Right kidney (tissue), 1 donor: Measurements from ENCODE around the gene KRIT1.
A peak's percentile ranks its signal among the peaks of the same experiment; 100 is the strongest.
"Not testable (repeated sequence)": the region's sequence is repeated elsewhere in the genome, so short reads cannot be mapped to it uniquely, and the experiment has no call there.

Experiments
- DNase-seq: peaks from one replicate; pipeline ENCODE4 v3.0.0-alpha.2; 2016

Gene KRIT1

GRCh38 chr7:92251181-92251580 lies 5.5 kb upstream of the KRIT1 start:
- DNase-seq: no peak

DNA sequence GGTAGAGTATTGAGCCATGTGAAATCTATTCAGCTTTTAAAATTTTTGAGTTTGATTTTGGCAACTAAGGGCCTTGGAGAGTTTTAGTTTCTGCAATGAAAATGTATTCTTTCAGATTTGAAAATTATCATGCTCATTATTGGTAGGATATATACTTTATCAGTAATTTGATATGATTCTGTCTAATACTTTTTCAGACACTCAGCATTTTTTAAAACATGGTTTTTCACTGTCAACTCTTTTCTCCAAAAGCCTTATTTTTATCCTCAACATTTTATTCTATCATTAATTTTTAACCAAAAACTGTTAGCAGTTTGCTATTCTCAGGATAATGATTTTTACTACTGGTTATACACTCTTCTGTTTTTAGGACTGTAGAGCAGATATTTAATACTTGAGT lies 4.9 kb upstream of the KRIT1 start:
- DNase-seq: no peak

DNA sequence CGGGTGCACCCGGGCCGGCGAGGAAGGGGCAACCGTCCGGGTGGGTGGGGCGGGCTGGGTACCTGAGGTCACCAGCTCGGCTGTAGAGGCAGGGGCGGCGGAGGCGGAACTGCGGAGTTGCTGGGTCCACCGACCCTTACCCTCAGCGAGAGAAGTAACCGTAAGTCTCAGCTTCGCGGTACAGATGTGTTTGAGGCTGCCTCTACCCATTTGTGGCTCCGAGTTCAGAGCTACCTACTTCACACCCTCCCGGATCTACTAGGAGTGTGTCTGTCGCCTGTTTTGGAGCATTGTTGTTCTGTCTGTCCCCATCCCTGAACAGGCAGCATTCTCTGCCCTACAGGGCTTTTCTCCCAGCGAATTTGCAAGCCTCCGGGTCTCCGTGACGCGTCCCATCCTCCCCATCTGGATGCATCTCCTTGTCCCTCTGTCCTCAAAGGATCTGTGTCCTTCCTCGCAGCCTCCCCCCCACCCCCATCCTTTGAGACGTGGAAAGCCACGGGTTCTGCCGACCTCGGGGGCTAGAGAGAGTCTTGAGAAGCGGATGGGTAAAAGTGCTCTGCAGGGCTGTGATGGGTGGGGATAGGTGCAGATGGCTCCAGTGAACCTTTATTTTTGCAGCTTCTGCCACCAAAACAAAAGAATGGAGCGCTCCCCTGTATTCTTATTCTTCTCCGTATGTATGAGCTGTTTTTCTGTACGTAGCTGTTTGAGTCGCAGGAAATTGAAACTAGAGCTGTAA lies 817 bp upstream of the KRIT1 start:
- DNase-seq: peak; percentile 82

DNA sequence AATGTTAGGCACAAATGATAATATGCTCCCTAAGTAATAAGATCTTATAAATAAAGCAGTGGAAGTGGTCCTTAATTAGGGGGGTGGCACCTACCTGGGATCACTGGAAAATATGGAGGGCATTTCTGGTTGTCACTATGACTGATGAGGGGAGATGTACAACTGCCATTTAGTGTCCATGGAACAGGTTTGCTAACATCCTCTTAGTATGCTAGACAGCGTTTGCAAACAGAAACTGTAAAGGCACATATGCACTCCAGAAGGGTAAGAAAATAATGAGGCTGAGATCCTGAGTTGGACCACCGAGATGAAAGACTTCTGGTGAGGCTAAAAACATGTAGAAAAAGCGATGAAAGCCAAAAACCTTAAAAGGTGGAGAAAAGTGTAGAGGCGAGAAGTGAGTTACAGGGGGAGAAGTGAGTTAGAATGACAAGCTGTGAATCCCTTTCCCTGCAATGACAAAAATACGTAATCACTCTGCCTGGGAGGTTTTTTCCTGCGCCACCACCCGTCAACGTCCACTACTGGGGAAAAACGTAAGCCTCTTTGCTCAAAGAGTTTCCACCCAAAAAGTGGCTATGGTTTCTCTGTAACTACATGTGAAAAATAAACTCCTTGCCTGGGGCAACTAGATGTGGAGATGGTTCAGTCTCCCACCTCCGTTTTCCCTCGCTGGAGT lies 767 bp downstream of the KRIT1 start:
- no peak for DNase-seq

GRCh38 chr7:92242972-92243371 lies 2.7 kb downstream of the KRIT1 start:
- no peak for DNase-seq

DNA sequence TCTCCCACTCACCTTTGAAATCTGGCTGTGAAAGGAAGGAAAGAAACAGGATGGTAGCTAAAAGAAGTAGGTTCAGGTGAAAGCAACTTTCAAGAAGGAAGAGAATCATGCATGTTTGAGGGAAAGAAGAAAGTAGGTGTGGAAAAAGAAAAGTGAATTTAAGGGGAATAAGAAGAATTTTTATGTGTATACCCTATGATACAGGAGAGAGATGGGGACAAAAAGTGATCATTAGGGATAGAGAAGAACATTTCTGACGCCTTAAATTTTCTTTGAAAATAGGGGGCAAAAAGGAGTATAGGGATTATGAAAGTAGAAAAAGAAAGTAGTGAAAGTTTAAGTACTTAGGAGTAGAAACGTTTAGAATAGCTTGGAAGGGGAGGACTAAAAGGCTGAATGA lies 15.2 kb downstream of the KRIT1 start:
- no peak for DNase-seq

DNA sequence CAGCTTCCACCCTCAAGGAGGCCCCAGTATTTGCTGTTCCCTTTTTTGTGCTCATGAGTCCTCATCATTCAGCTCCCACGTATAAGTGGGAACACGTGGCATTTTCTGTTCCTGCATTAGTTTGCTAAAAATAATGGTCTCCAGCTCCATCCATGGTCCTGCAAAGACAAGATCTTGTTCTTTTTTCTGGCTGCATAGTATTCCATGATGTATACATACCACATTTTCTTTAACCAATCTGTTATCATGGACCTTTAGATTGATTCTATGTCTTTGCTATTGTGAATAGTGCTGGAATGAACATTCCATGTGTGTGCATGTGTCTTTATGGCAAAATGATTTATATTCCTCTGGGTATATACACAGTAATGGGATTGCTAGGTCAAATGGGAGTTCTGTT lies 17.0 kb downstream of the KRIT1 start:
- DNase-seq: no peak

GRCh38 chr7:92228100-92228499 lies 17.6 kb downstream of the KRIT1 start:
- no peak for DNase-seq

DNA sequence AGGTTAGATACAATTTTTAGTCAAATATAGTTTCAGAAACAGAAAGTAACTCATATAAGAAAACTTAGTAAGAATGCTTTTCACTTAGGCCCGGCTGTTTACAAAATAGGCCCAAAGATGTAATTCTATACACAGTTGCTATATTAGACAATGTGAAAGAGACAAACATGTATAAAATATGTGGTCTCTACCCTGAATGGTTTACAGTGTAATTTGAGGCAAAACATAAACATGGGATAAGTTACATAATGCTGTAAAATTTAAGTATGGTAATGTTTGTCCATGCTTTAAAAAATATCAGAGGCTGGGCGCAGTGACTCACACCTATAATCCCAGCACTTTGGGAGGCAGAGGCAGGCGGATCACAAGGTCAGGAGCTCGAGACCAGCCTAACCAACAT lies 18.7 kb downstream of the KRIT1 start:
- no peak for DNase-seq

- DNase-seq: no peak
Observed at GRCh38 chr7:92221766-92222165, 23.9 kb downstream of the KRIT1 start.

- no peak for DNase-seq
Observed at GRCh38 chr7:92206672-92207071, 39.0 kb downstream of the KRIT1 start.

DNA sequence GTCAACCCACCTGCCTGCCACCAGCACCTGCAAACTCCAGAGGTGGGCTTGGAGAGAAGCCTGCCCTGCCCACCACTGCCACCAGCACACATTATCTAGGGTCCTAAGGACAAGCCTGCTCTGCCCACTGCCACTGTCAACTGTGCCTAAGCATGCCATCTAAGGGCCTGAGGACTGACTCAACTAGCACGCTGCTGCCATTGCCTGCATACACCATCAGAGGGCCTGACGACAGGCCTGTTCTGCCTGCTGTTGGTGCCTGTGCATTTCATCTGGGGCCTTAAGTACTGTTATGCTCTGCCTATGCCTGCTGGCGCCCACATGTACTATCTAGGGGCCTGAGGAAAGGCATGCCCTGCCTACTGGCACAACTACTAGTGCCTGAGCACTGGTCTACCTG lies 39.7 kb downstream of the KRIT1 start:
- no peak for DNase-seq

DNA sequence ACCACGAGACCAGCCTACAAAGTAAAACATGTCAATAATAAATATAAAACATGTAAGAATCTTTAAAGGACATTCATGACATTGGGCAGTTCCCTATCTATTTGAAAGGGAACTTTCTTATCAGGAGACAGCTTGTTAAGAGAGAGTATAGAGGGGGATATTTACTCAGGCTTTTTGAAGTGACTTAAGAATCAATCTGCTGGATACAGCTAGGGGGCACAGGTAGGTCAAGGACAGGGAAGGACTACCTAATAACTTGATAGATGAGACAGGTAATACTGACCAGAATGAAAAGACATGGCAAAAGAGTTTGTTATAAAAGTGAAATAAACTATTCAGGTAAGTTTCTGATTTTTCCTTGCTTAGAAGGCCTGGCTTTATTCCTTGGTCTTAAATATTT lies 44.9 kb downstream of the KRIT1 start:
- DNase-seq: no peak

- no peak for DNase-seq
Observed at GRCh38 chr7:92192326-92192725, 53.4 kb downstream of the KRIT1 start.

GRCh38 chr7:92189246-92189645 lies 56.5 kb downstream of the KRIT1 start:
- DNase-seq: not testable (repeated sequence)

DNA sequence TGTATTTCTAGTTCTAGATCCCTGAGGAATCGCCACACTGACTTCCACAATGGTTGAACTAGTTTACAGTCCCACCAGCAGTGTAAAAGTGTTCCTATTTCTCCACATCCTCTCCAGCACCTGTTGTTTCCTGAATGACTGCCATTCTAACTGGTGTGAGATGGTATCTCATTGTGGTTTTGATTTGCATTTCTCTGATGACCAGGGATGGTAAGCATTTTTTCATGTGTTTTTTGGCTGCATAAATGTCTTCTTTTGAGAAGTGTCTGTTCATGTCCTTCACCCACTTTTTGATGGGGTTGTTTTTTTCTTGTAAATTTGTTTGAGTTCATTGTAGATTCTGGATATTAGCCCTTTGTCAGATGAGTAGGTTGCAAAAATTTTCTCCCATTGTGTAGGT lies 61.4 kb downstream of the KRIT1 start:
- not testable (repeated sequence) for DNase-seq

DNA sequence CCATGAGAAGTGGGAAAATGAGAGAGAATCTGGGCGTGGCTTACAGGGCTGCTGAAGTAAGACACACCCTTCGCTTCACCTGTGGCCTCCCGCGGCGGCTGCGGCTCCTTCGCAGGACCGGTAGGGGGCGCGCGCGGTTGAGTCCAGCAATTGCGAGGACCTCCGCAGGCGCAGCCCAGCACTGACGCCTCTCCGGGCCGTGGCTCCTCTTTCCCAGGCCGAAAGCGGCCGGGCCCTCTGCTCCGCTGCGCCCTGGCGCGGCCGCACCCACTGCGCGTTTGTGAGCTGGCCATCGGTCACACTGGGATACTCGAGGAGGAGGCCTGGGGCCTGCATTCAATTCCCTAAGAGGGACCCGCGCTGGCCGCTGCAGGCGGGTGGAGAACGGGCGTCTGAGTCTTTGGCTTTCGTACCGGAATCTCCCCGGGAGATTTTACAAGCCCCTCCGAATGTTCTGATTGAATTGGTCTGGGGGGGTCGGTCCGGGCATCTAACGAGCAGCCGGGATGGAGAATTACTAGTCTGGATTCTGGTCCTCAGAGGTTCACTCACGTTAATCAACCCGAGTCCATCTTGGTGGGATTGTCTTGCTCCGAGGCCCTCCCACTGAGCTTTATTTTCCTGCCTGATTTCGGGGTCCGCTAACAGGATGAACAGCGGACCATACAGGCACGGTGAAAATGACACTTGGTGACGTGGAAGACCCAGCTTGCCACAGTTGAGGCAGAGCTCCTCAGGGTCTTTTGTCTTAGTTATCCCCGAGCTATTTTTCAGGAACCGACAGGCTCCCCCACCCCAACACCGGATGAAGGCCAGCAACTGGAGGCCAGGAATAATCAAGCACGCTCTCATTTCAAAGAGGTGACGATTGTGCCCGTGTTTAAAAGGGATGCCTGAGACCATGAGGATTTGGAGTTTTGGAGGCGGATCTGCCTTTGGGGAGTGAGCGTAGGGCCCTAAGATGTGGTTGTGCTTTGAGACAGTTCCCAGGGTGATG lies 66.5 kb downstream of the KRIT1 start, which contains the start of gene LRRD1:
Gene LRRD1, minus strand, starts transcription at position 215 of the 997 bp plus-strand sequence. CDS start 13,940 bp downstream, outside the sequence.
- peak; percentile 96 for DNase-seq

DNA sequence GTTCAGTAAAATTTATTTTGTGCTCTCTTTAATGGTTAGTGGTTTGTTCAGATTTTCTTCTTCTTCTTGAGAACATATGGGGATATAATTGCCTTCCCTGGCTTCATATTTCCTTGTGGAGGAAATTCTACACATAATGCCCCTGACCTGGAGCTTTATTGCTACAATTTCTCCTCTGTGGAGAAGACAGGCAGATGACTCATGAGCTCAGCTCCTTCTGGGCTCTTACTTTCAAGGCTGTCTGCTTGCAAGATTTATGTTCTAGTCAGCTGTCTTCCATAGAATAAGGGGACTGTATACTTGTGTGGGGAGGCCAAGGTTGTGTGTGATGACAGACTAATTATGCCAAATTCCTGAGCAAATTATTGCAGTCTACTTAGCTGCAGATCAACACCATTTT lies 68.4 kb downstream of the KRIT1 start:
- no peak for DNase-seq

- not testable (repeated sequence) for DNase-seq
Observed at GRCh38 chr7:92169529-92169928, 76.2 kb downstream of the KRIT1 start.

- DNase-seq: no peak
Observed at GRCh38 chr7:92161271-92161670, 84.4 kb downstream of the KRIT1 start.

- no peak for DNase-seq
Observed at GRCh38 chr7:92158660-92159575, 86.8 kb downstream of the KRIT1 start.

GRCh38 chr7:92156990-92157389 lies 88.7 kb downstream of the KRIT1 start:
- DNase-seq: no peak
